ENCODE data around the gene MLNR.

The MLNR gene

GRCh38 chr13:49234741-49235140 is 14.6 kb downstream of the MLNR start:
- no peak for FAIRE-seq
- TF ChIP-seq POLR2A (IDR thresholded peaks at IDR 0.05; ENCODE audit: low read depth, low read length) (no peak), POLR2AphosphoS5 (IDR thresholded peaks at IDR 0.05; ENCODE audit: low read depth, low read length) (no peak), TAF1 (IDR thresholded peaks at IDR 0.05; ENCODE audit: borderline replicate concordance, low read depth, low read length) (no peak)

GRCh38 chr13:49235856-49236431 is 15.8 kb downstream of the MLNR start:
- TF ChIP-seq POLR2A (IDR thresholded peaks at IDR 0.05; ENCODE audit: low read depth, low read length), result no peak
- TF ChIP-seq TAF1 (IDR thresholded peaks at IDR 0.05; ENCODE audit: borderline replicate concordance, low read depth, low read length), result no peak
- no peak for TF ChIP-seq POLR2AphosphoS5 (IDR thresholded peaks at IDR 0.05; ENCODE audit: low read depth, low read length)
- FAIRE-seq (no peak), DNase-seq (ENCODE audit: insufficient read length) (no peak)

More at GRCh38 chr13:49234741-49235140, 14.6 kb downstream of the MLNR start:
- DNase-seq (ENCODE audit: insufficient read length), result no peak

GRCh38 chr13:49238621-49239020 is 18.5 kb downstream of the MLNR start:
- DNase-seq (ENCODE audit: insufficient read length) (no peak), FAIRE-seq (no peak)
- TF ChIP-seq TAF1 (IDR thresholded peaks at IDR 0.05; ENCODE audit: borderline replicate concordance, low read depth, low read length) (no peak), POLR2A (IDR thresholded peaks at IDR 0.05; ENCODE audit: low read depth, low read length) (no peak), POLR2AphosphoS5 (IDR thresholded peaks at IDR 0.05; ENCODE audit: low read depth, low read length) (no peak)

GRCh38 chr13:49240017-49240416 is 19.9 kb downstream of the MLNR start:
- peak; percentile 78 for FAIRE-seq
- no peak for DNase-seq (ENCODE audit: insufficient read length)
- TF ChIP-seq TAF1 (IDR thresholded peaks at IDR 0.05; ENCODE audit: borderline replicate concordance, low read depth, low read length), result no peak
- no peak for TF ChIP-seq POLR2AphosphoS5 (IDR thresholded peaks at IDR 0.05; ENCODE audit: low read depth, low read length)
- no peak for TF ChIP-seq POLR2A (IDR thresholded peaks at IDR 0.05; ENCODE audit: low read depth, low read length)

DNA sequence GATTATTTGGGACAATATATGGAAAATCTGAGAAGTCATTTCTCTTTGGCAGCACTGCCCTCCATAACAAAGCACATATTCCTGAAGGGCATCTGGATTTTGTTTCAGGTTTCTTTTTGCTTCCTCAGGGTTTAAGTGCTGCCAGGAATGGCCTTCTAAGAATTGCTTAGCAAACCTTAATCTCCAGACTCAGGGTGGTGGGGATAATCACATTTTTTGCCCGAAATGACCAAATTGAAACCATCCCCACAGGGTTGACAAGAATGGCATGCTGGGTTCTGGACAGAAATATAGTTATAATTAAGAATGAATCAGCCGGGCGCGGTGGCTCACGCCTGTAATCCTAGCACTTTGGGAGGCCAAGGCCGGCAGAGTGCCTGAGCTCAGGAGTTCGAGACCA is 21.2 kb downstream of the MLNR start:
- TF ChIP-seq POLR2AphosphoS5 (IDR thresholded peaks at IDR 0.05; ENCODE audit: low read depth, low read length), result no peak
- no peak for TF ChIP-seq TAF1 (IDR thresholded peaks at IDR 0.05; ENCODE audit: borderline replicate concordance, low read depth, low read length)
- TF ChIP-seq POLR2A (IDR thresholded peaks at IDR 0.05; ENCODE audit: low read depth, low read length), result no peak
- FAIRE-seq (no peak), DNase-seq (ENCODE audit: insufficient read length) (no peak)

DNA sequence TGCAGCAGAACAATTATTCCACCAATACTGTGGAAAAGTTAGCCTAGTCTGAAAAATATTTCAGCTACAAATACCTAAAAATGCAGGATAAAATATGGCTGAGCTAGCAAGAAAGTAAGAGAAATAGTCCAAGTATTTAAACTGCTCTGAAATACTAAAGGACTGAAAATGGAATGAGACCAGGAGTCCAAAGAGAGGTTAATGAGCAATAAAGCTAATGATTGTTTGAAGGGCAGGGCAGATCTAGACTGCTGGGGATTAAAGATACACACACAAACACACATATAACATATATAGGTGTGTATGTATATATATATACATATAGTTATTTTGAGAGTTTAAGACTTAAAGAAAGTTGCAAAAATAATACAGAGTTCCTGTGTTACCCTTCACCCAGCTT is 25.0 kb downstream of the MLNR start:
- TF ChIP-seq POLR2A (IDR thresholded peaks at IDR 0.05; ENCODE audit: low read depth, low read length) (no peak), POLR2AphosphoS5 (IDR thresholded peaks at IDR 0.05; ENCODE audit: low read depth, low read length) (no peak), TAF1 (IDR thresholded peaks at IDR 0.05; ENCODE audit: borderline replicate concordance, low read depth, low read length) (no peak)
- DNase-seq (ENCODE audit: insufficient read length) (no peak), FAIRE-seq (no peak)

- TF ChIP-seq TAF1 (IDR thresholded peaks at IDR 0.05; ENCODE audit: borderline replicate concordance, low read depth, low read length), result no peak
- TF ChIP-seq POLR2A (IDR thresholded peaks at IDR 0.05; ENCODE audit: low read depth, low read length), result no peak
- no peak for TF ChIP-seq POLR2AphosphoS5 (IDR thresholded peaks at IDR 0.05; ENCODE audit: low read depth, low read length)
- FAIRE-seq (no peak), DNase-seq (ENCODE audit: insufficient read length) (no peak)
Observed at GRCh38 chr13:49246850-49247642, 26.9 kb downstream of the MLNR start.

DNA sequence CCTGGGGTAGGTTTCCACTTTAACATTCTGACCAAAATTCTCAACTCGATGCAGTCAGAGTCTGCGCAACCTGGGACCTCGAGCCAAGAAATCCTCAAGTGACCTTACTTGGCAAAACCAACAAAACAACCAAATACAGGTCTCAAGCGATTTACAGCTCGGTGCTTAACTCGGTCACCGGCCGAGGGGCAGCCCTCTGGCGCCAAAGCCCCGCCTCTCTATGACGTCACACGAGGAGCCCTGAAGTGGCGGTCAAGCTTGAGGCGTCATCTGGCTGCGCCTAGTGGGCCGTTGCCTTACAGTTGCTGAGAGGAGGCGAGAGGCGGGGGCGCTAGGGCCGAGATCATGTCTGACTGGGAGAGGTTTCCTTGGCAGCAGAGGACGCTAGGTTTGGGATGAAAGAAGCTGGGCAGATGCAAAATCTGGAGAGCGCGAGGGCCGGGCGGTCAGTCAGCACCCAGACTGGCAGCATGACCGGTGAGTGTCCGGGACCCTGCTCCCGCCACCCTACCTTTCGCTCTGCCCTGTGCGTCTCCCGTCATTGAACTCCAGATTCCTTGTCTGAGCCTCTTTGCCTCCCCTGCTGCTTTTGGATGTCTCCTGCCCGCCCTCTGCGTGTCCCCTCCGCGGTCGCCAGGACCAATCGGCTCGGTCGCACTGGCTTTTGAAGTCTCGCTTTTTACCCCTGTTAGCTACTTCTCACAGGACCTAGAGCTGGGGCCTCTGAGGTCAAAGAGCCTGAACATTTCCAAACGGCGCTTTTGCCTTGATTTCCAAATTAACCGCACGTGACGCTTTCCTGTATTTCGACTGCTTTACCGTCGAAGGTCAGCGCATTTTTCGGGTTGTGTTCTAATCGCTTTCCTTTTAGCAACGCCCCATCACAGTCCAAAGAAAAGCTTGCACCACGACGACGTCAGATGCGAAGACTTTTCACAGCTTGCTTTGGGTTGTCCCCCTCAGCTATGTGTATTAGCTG is 27.8 kb downstream of the MLNR start, which contains the start of gene CDADC1:
CDADC1 (plus strand) TSS at position 283 of the 979 bp plus-strand sequence; CDS start at position 396, 113 bp downstream.
- TF ChIP-seq POLR2AphosphoS5 (IDR thresholded peaks at IDR 0.05; ENCODE audit: low read depth, low read length) (peak; percentile 73; the same call in 1 of the 2 replicates), TAF1 (IDR thresholded peaks at IDR 0.05; ENCODE audit: borderline replicate concordance, low read depth, low read length) (no peak), POLR2A (IDR thresholded peaks at IDR 0.05; ENCODE audit: low read depth, low read length) (peak; percentile 84)
- FAIRE-seq, result peak; percentile 99
- DNase-seq (ENCODE audit: insufficient read length), result peak; percentile 78

DNA sequence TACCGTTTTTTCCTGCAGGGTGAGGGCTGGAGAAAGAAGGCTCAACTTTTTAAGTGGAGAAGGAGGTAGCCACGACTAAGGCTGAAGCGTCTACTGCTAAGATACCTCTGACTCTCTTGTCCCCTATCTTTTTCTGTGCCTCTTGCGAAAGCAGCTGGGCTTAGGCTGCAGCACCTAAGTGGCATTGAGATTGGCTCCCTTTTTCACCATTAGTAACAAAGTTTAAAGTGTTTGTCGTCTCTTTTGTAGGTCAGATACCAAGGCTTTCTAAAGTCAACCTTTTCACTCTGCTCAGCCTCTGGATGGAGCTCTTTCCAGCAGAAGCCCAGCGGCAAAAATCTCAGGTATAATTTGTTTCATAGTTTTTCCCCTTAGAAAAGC is 28.5 kb downstream of the MLNR start:
- FAIRE-seq, result no peak
- TF ChIP-seq TAF1 (IDR thresholded peaks at IDR 0.05; ENCODE audit: borderline replicate concordance, low read depth, low read length) (no peak), POLR2A (IDR thresholded peaks at IDR 0.05; ENCODE audit: low read depth, low read length) (no peak), POLR2AphosphoS5 (IDR thresholded peaks at IDR 0.05; ENCODE audit: low read depth, low read length) (no peak)
- no peak for DNase-seq (ENCODE audit: insufficient read length)

DNA sequence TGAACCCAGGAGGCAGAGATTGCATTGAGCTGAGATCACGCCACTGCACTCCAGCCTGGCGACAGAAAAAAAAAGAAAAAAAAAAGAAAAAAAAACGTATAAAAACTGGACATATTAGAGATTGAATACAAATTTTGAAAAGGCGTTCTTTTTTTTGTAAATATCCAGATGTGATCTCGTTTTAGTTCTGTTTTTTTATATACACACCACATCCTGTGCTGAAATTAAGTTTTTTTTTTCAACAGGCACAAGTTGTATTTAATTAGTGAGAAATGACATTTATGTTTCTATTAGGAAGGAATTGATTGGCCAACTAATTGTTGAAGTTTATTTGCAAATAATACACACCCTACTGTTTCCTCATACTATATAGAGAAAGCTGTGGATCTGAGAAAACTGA is 31.2 kb downstream of the MLNR start:
- TF ChIP-seq POLR2A (IDR thresholded peaks at IDR 0.05; ENCODE audit: low read depth, low read length) (no peak), POLR2AphosphoS5 (IDR thresholded peaks at IDR 0.05; ENCODE audit: low read depth, low read length) (no peak), TAF1 (IDR thresholded peaks at IDR 0.05; ENCODE audit: borderline replicate concordance, low read depth, low read length) (no peak)
- no peak for FAIRE-seq
- DNase-seq (ENCODE audit: insufficient read length), result no peak

DNA sequence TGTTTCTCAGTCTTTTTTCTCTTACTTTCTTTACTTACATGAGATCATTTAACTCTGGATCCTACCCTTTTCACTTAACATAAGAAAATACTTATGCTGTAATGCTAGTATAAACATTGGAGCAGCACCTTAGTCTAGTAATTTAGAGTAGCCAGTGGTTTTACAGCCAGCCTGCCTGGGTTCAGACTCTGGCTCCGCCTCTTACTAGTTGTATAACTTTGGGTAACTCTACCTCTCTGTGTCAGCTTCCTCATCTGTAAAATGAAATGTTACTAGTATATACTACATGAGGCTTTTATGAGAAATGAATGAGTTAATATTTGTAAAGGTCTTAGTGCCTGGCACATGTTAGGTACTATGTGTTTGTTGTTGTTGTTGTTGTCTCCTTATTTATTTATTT is 33.2 kb downstream of the MLNR start:
- FAIRE-seq (no peak), DNase-seq (ENCODE audit: insufficient read length) (no peak)
- TF ChIP-seq POLR2A (IDR thresholded peaks at IDR 0.05; ENCODE audit: low read depth, low read length), result no peak
- no peak for TF ChIP-seq TAF1 (IDR thresholded peaks at IDR 0.05; ENCODE audit: borderline replicate concordance, low read depth, low read length)
- no peak for TF ChIP-seq POLR2AphosphoS5 (IDR thresholded peaks at IDR 0.05; ENCODE audit: low read depth, low read length)

Data from GM12892 (cell line).